Large intestine (tissue), 3 donors: ENCODE results near the gene ISG20L2. TPM values are rescaled to one million over a fixed set of nuclear protein-coding genes. Genes with fewer than 3 reads are reported as not detected.

ENCODE experiments used
- DNase-seq, 2 donors: peaks; one replicate each; pipeline versions ENCODE4 v3.0.0 to v3.0.0-alpha.2; 2013
- H3K27ac ChIP-seq: one replicate; pipeline ENCODE4 v1.5.1; 2013; ENCODE audit warnings: low read length
- H3K27me3 ChIP-seq: 2 replicates; pipeline ENCODE4 v1.6.1; 2013; ENCODE audit warnings: low read length; ENCODE audit not compliant: control insufficient read depth, insufficient read depth
- H3K36me3 ChIP-seq: 2 replicates; pipeline ENCODE4 v1.6.1; 2013; ENCODE audit warnings: low read length; ENCODE audit not compliant: control insufficient read depth, insufficient read depth
- H3K4me1 ChIP-seq: one replicate; pipeline ENCODE4 v1.6.1; 2013; ENCODE audit warnings: low read length; ENCODE audit not compliant: control insufficient read depth, insufficient read depth
- H3K4me3 ChIP-seq: one replicate; pipeline ENCODE4 v1.5.1; 2013; ENCODE audit warnings: low read length
- H3K9me3 ChIP-seq: one replicate; pipeline ENCODE4 v1.6.1; 2013; ENCODE audit warnings: mild to moderate bottlenecking, low read depth, low read length, moderate library complexity; ENCODE audit not compliant: control insufficient read depth
- WGBS: methylation state at CpG from one replicate; pipeline ENCODE4 v1.1.5; 2013; ENCODE audit warnings: low lambda C conversion rate; ENCODE audit not compliant: insufficient coverage; 5-methylcytosine and 5-hydroxymethylcytosine counted together
- polyA plus RNA-seq: library from polyadenylated mRNA; unstranded; fragments of 120-200 nt; gene quantifications from one replicate; pipeline ENCODE4 v1.2.1, GENCODE V29; 2013

The ISG20L2 gene
- polyA plus RNA-seq, 1 donor = 36.6 TPM

DNA sequence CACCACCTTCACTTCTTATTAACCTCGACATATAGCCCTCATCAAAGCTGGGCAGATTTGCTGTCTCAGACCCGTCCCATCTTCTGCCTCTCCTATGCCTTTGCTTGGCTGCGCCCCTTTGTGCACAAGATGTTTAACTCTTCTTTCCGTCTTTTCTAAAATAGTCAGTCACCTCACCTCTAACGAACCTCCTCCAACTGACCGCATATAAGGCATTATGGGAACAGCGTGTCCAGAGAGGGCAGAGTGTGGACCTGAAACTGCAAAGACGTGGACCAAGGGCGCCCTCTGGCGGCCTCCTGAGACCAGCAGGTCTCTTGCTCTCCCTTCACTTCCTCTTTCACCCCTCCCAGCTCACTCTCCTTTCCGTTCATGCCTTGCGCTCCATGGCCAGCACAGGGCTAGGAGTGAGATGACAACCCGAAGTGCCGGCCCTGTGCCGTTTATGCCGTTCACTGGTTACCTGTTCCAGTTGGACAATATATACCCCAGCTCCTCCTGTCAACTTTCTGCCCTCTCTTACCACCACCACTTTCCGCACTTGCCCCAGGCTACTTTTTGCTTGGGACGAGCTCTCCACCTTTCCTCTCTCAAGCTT is 2.8 kb downstream of the ISG20L2 start:
- Histone ChIP-seq H3K4me3 (peak overlapping the region; percentile 76), H3K4me1 (peaks cover 33% of the 10 kb centered on the region)

GRCh38 chr1:156721535-156721934 is 7.0 kb downstream of the ISG20L2 start:
- H3K27me3 ChIP-seq = no peaks in the 10 kb centered on the region
- WGBS = no CpG with 5 or more reads among the region's 4 CpGs
- H3K4me1 ChIP-seq = peaks cover 14% of the 10 kb centered on the region
- no peaks in the 10 kb centered on the region for H3K9me3 ChIP-seq
- no peak overlapping the region for H3K4me3 ChIP-seq
- no peak for DNase-seq
- peaks cover 40% of the 10 kb centered on the region for H3K36me3 ChIP-seq
- no peak overlapping the region for H3K27ac ChIP-seq

More for the DNA sequence above, 2.8 kb downstream of the ISG20L2 start:
- peak; percentile 82 to 86 for DNase-seq
- WGBS = 100% methylated on average over 1 of the region's 18 CpGs
- no peaks in the 10 kb centered on the region for H3K9me3 ChIP-seq
- H3K36me3 ChIP-seq = peaks cover 37% of the 10 kb centered on the region
- H3K27me3 ChIP-seq = no peaks in the 10 kb centered on the region
- no peak overlapping the region for H3K27ac ChIP-seq

DNA sequence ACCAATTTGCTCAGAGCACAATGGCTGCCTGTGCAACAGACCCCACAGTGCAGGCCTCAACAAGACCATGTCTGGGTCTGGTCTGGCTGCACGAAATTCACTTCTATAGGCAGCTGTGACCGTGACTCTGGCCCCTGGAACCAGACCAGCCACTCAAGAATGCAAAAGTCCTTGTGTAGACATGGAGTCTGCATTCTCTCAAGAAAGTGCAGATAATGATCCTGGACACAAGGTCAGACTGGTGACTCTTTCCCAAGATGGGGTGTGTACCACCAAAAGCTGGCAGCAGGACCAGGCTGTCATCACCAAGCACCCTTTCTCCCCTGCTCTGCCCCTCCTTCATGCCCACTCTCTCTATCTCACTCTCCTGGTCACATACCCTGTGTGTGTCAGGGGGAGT is 7.4 kb downstream of the ISG20L2 start:
- Histone ChIP-seq H3K27ac (no peak overlapping the region), H3K27me3 (no peaks in the 10 kb centered on the region), H3K4me3 (no peak overlapping the region), H3K4me1 (peaks cover 10% of the 10 kb centered on the region), H3K9me3 (no peaks in the 10 kb centered on the region), H3K36me3 (peaks cover 40% of the 10 kb centered on the region)
- WGBS = no CpG with 5 or more reads among the region's 2 CpGs
- no peak for DNase-seq

DNA sequence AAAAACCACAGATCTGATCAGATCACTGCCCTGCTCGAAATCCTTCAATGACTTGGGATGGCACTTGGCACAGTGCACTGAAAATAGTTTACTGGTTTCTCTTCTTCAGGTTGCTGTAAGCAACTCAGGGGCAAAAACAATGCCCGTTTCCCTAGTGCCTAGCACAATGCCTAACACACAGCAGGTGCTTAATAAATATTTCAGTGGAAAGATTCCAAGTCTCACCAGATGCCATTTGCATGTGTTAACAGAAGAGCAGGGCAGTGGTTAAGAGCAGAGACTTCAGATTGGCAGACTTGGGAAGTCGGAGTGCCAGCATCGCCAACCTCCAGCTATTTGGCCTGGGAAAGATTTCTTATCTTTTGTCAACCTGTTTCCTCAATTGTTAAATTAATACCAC is 11.2 kb downstream of the ISG20L2 start:
- no peaks in the 10 kb centered on the region for H3K4me1 ChIP-seq
- H3K9me3 ChIP-seq = no peaks in the 10 kb centered on the region
- DNase-seq = no peak
- H3K4me3 ChIP-seq = no peak overlapping the region
- H3K27ac ChIP-seq = no peak overlapping the region
- no peaks in the 10 kb centered on the region for H3K27me3 ChIP-seq
- peaks cover 20% of the 10 kb centered on the region for H3K36me3 ChIP-seq
- WGBS = no CpG with 5 or more reads among the region's 4 CpGs

DNA sequence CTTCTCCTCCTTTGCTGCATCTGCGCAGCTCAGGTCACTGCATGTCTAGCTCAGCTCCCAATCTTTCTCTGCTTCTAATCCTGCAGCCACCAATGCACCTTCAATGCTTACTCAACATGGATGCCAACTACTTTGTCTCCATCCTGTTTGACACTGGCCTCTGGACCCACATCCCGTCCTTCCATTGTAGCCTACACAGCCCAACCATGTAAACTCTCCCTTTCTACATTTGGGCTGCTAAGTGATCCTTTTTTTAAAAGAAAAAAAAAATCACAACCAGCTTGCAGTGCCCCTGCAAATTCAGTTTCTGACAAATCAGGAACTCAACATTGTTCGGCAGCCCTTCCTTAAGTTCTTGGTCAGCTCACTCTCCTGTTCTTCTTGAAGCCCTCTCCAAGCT is 13.7 kb downstream of the ISG20L2 start:
- no peak for DNase-seq
- no CpG with 5 or more reads among the region's 3 CpGs for WGBS
- Histone ChIP-seq H3K27me3 (no peaks in the 10 kb centered on the region), H3K36me3 (peaks cover 6% of the 10 kb centered on the region), H3K9me3 (no peaks in the 10 kb centered on the region), H3K27ac (no peak overlapping the region), H3K4me1 (peaks cover 3% of the 10 kb centered on the region), H3K4me3 (no peak overlapping the region)

DNA sequence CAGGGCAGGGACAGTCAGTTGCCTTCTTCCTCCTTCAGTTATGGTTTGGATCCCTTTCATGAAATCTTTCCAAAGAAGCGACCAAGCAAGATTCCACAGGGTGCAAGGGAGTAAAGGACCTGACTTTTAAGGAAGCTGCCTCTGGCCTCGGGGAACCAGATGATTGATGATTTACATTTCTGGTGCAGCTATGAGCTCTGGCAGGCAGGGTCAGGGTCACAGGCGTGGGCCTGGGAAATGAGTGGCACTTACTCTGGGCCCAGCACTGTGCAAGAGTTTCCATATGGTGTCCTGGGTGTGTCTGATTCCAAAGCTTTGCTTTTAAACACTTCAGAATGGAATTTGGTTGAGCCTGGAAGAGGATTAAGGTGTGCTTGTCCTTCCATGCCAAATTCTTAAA is 15.9 kb downstream of the ISG20L2 start:
- WGBS = no CpG with 5 or more reads among the region's 3 CpGs
- H3K4me3 ChIP-seq = no peak overlapping the region
- H3K4me1 ChIP-seq = peaks cover 8% of the 10 kb centered on the region

GRCh38 chr1:156711011-156711817 is 17.4 kb downstream of the ISG20L2 start:
- Histone ChIP-seq H3K4me3 (no peak overlapping the region), H3K4me1 (peaks cover 19% of the 10 kb centered on the region), H3K27ac (no peak overlapping the region), H3K36me3 (peaks cover 6% of the 10 kb centered on the region), H3K9me3 (no peaks in the 10 kb centered on the region), H3K27me3 (peaks cover 5% of the 10 kb centered on the region)
- no CpG with 5 or more reads among the region's 9 CpGs for WGBS
- DNase-seq = no peak

More for the DNA sequence above, 15.9 kb downstream of the ISG20L2 start:
- Histone ChIP-seq H3K36me3 (peaks cover 6% of the 10 kb centered on the region), H3K27me3 (no peaks in the 10 kb centered on the region), H3K9me3 (no peaks in the 10 kb centered on the region), H3K27ac (no peak overlapping the region)
- no peak for DNase-seq

GRCh38 chr1:156709757-156710489 is 18.6 kb downstream of the ISG20L2 start:
- no peak overlapping the region for H3K27ac ChIP-seq
- H3K9me3 ChIP-seq = peaks cover 1% of the 10 kb centered on the region
- peaks cover 10% of the 10 kb centered on the region for H3K27me3 ChIP-seq
- H3K36me3 ChIP-seq = no peaks in the 10 kb centered on the region
- peaks cover 31% of the 10 kb centered on the region for H3K4me1 ChIP-seq
- H3K4me3 ChIP-seq = no peak overlapping the region
- DNase-seq = no peak
- no CpG with 5 or more reads among the region's 11 CpGs for WGBS

DNA sequence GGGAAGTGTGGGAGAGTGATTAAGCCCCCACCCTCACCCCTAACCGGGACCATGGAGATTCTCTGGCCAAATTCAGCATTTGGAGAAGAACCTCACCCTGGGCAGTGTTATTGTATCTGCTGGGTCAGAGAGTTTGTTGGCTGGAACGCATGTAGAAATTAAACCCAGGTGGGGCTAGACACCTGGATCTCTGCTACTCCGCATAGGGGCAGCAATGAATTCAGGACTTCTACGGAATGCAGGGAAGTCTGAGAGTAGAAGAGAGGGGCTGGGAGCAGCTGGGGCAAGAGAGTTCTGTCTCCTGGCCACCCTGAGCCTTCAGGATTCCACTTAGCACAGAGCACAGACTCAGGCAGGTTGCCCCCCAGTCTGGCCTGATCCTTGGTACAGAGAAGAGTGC is 19.5 kb downstream of the ISG20L2 start:
- Histone ChIP-seq H3K9me3 (peaks cover 3% of the 10 kb centered on the region), H3K36me3 (no peaks in the 10 kb centered on the region), H3K4me1 (peaks cover 40% of the 10 kb centered on the region), H3K27ac (no peak overlapping the region), H3K27me3 (peaks cover 19% of the 10 kb centered on the region), H3K4me3 (no peak overlapping the region)
- WGBS = 100% methylated on average over 1 of the region's 4 CpGs
- DNase-seq = no peak

- no CpG with 5 or more reads among the region's 4 CpGs for WGBS
Observed at GRCh38 chr1:156708218-156708661, 20.3 kb downstream of the ISG20L2 start.

More at GRCh38 chr1:156708218-156708661, 20.3 kb downstream of the ISG20L2 start:
- H3K4me1 ChIP-seq = peaks cover 44% of the 10 kb centered on the region
- H3K27ac ChIP-seq = no peak overlapping the region
- no peak overlapping the region for H3K4me3 ChIP-seq
- no peaks in the 10 kb centered on the region for H3K36me3 ChIP-seq
- peaks cover 3% of the 10 kb centered on the region for H3K9me3 ChIP-seq
- H3K27me3 ChIP-seq = peaks cover 27% of the 10 kb centered on the region
- no peak for DNase-seq
